Measurements from ENCODE around the gene CLPX. TPM values are rescaled to one million over a fixed set of nuclear protein-coding genes. Genes with fewer than 3 reads are reported as not detected.

CLPX gene
- total and polyA plus RNA-seq, 9 of the 15 experiments (the other 6 are each of a cell fraction or from before 2014, with no cell fraction given): 11.2 to 83.3 (median 51.3) TPM

- TF ChIP-seq ATF6 (CRISPR knock-in tag; IDR thresholded peaks at IDR 0.05): no peak
- peak; percentile 82 for TF ChIP-seq HCFC1 (IDR thresholded peaks at IDR 0.05; ENCODE audit: low read depth, low read length)
- TF ChIP-seq ETV5 (CRISPR knock-in tag; IDR thresholded peaks at IDR 0.05; ENCODE audit: low read depth): peak; percentile 93
- TF ChIP-seq CREB1 (IDR thresholded peaks at IDR 0.05): peak; percentile 96
- peak; percentile 97 for TF ChIP-seq CREB1 (CRISPR knock-in tag; IDR thresholded peaks at IDR 0.05)
- 0 out of 4 replicates have a peak, but pooled peaks of 1 of the 2 experiments have one; percentile 23 for TF ChIP-seq TRIM24 (IDR thresholded peaks at IDR 0.05)
- no peak for TF ChIP-seq SRSF9 (IDR thresholded peaks at IDR 0.05; ENCODE audit: borderline replicate concordance, low read depth, low read length)
- peak; percentile 70 for TF ChIP-seq JUND (IDR thresholded peaks at IDR 0.05; ENCODE audit: borderline replicate concordance, low read depth, low read length)
- peak; percentile 30; the same call in 1 of the 3 replicates for TF ChIP-seq JUND (tag; IDR thresholded peaks at IDR 0.05; ENCODE audit: borderline replicate concordance, low read depth, low read length)
- TF ChIP-seq POLR2A (conservative IDR thresholded peaks at IDR 0.05): peak; percentile 92
- TF ChIP-seq STAG1 (CRISPR knock-in tag; IDR thresholded peaks at IDR 0.05; ENCODE audit: borderline replicate concordance): no peak
- peak; percentile 65 for TF ChIP-seq ATF7 (IDR thresholded peaks at IDR 0.05)
- peak; percentile 4 for TF ChIP-seq NFYB (IDR thresholded peaks at IDR 0.05; ENCODE audit: extremely low read depth, insufficient read length)
- peak; percentile 89 for TF ChIP-seq VEZF1 (CRISPR knock-in tag; IDR thresholded peaks at IDR 0.05)
- TF ChIP-seq RBM25 (IDR thresholded peaks at IDR 0.05; ENCODE audit: low read depth, low read length, severe bottlenecking): peak; percentile 85
- peak in 1 of 2 experiments; percentile 43 for TF ChIP-seq AFF1 (IDR thresholded peaks at IDR 0.05; ENCODE audit: low read depth in 1 of 2, partially characterized antibody in 2 of 2)
- no peak for TF ChIP-seq ARID3A (IDR thresholded peaks at IDR 0.05; ENCODE audit: borderline replicate concordance, low read depth, low read length)
- TF ChIP-seq CXXC5 (CRISPR knock-in tag; IDR thresholded peaks at IDR 0.05): peak; percentile 34; the same call in 1 of the 2 replicates
- TF ChIP-seq ESRRA (IDR thresholded peaks at IDR 0.05; ENCODE audit: borderline replicate concordance, low read depth): peak; percentile 52; the same call in 1 of the 2 replicates
Measured at GRCh38 chr15:65133548-65134200, 51.5 kb downstream of the CLPX start, which contains the start of gene PDCD7 (continued).

Measured in K562 (cell line).